Esophagus squamous epithelium (tissue), 5 donors: ENCODE results near the gene CNPY1. TPM values are rescaled to one million over a fixed set of nuclear protein-coding genes. Genes with fewer than 3 reads are reported as not detected.

Source experiments
- DNase-seq: peaks from one replicate; lab custom pipeline; 2025; lab: John Stamatoyannopoulos, UW
- H3K27ac ChIP-seq, 4 donors: fragments of 200-600 bp; sonication (generic); one replicate each; pipeline ENCODE4 v1.5.1; 2016 to 2019; ENCODE audit warnings: mild to moderate bottlenecking in 1 of 4
- H3K27me3 ChIP-seq, 4 donors: fragments of 200-600 bp; sonication (generic); 1 replicate in 3 of 4; 2 replicates in 1 of 4; pipeline versions ENCODE4 v1.5.1 to v1.6.0; 2017 to 2021; ENCODE audit warnings: antibody characterized with exemption in 1 of 4
- H3K36me3 ChIP-seq, 3 donors: fragments of 200-600 bp; sonication (generic); one replicate each; pipeline ENCODE4 v1.5.1; 2016 to 2019
- H3K4me1 ChIP-seq, 3 donors: fragments of 200-600 bp; sonication (generic); one replicate each; pipeline ENCODE4 v1.5.1; 2017 to 2019
- H3K4me3 ChIP-seq, 4 donors: fragments of 200-600 bp; sonication (generic); 1 replicate in 3 of 4; 2 replicates in 1 of 4; pipeline ENCODE4 v1.5.1; 2016 to 2019; ENCODE audit warnings: mild to moderate bottlenecking in 2 of 4, moderate library complexity in 1 of 4
- H3K9me3 ChIP-seq, 3 donors: fragments of 200-600 bp; sonication (generic); one replicate each; pipeline ENCODE4 v1.5.1; 2016 to 2019
- POLR2A ChIP-seq, 4 donors: fragments of 450-650 bp; IDR thresholded peaks; one replicate each; pipeline ENCODE4 v1.6.1; 2017; ENCODE audit warnings: antibody characterized with exemption in 4 of 4, mild to moderate bottlenecking in 4 of 4, moderate library complexity in 3 of 4
- WGBS, 2 donors: methylation state at CpG; one replicate each; pipeline ENCODE4 v1.1.5; 2018; 5-methylcytosine and 5-hydroxymethylcytosine counted together
- intact Hi-C: fragments of 100-400 bp; cut with DNase I; formaldehyde crosslinking; loops from one replicate; pipeline ENCODE4 v1.15.0; 2022
- total RNA-seq, 4 donors: library from RNA; depleted of rRNA; stranded (reverse); fragments of >200 nt; gene quantifications; one replicate each; pipeline ENCODE4 v1.1.0, GENCODE V29; 2016
- TF ChIP-seq, protein P1 (sequence below), 6 experiments: fragments of 450-650 bp in 4 of 6; fragments of 200-600 bp in 2 of 6; sonication (generic) in 2 of 6; IDR thresholded peaks; one replicate each; pipeline ENCODE4 v1.5.1; 2016 to 2019; ENCODE audit warnings: antibody characterized with exemption in 6 of 6, mild to moderate bottlenecking in 4 of 6, moderate library complexity in 4 of 6
- donor health status: DM: yes; HTN: yes; CAD: no.

CNPY1 gene
- total RNA-seq, 4 donors from 2014 or later = not detected

DNA sequence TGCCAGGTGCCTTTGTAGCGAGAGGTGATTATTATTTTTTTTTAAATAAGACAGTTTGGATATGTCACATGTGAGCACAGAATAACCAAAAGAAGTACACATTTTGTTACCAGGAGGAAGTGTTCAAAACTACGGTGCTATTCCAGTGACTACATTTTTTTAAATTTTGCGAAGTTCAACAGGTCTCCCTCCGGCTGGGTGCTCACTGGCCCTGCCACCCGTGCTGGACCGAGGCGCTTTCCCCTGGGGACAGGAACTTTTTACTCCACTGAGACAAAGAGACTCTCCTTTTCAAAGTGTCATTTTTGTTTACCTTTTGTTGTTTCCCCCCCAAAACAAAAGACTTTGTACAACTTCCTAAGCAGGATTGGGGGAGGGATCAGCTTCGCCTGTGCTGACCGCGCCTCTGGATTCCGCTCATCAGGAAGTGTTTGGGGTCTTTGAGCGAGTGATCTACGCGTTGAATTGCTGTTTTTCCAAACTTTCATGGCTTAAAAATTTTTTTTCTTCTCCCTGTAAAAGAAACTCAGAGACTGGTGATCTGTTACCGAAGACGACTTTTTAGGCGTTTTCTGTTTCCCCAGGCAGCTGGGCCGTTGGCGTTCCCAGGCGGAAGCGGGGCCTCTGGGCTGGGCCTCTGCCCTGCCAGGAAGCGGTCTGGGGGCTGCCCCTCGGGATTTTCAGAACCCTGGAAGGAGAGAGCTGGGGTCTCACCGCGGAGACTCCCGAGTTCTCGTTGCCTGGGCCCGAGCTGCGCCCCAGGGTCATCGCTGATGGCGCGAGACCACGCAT lies 81.2 kb downstream of the CNPY1 start:
- TF ChIP-seq POLR2A (IDR thresholded peaks at IDR 0.05) = no peak
- TF ChIP-seq, protein P1, sequence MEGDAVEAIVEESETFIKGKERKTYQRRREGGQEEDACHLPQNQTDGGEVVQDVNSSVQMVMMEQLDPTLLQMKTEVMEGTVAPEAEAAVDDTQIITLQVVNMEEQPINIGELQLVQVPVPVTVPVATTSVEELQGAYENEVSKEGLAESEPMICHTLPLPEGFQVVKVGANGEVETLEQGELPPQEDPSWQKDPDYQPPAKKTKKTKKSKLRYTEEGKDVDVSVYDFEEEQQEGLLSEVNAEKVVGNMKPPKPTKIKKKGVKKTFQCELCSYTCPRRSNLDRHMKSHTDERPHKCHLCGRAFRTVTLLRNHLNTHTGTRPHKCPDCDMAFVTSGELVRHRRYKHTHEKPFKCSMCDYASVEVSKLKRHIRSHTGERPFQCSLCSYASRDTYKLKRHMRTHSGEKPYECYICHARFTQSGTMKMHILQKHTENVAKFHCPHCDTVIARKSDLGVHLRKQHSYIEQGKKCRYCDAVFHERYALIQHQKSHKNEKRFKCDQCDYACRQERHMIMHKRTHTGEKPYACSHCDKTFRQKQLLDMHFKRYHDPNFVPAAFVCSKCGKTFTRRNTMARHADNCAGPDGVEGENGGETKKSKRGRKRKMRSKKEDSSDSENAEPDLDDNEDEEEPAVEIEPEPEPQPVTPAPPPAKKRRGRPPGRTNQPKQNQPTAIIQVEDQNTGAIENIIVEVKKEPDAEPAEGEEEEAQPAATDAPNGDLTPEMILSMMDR (IDR thresholded peaks at IDR 0.05) = no peak
- 20 to 30% methylated on average over 22 to 27 of the region's 33 CpGs for WGBS, 2 donors
- H3K4me1 ChIP-seq = peaks cover 12 to 29% (median 17%) of the 10 kb centered on the region in 3 donors
- no peak for DNase-seq
- no peak overlapping the region for H3K4me3 ChIP-seq
- no peaks in the 10 kb centered on the region for H3K36me3 ChIP-seq
- intact Hi-C loops = no loop called here
- H3K9me3 ChIP-seq = no peaks in the 10 kb centered on the region
- peaks cover 67 to 100% (median 79%) of the 10 kb centered on the region in 4 donors for H3K27me3 ChIP-seq
- H3K27ac ChIP-seq = no peak overlapping the region

DNA sequence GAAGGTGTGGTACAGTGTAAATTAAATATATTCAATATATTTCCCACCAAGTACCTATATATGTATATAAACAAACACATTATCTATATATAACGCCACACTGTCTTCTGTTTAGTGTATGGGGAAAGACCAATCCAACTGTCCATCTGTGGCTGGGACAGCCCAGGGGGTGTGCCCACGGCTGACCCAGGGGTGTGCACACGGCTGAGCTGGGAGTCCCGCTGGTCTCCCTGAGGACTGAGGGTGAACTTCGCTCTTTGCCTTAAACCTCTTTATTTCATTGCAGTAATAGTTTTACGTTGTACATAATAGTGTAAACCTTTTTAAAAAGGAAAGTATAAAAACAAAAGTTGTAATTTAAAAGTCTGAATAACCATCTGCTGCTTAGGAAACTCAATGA lies 82.2 kb downstream of the CNPY1 start:
- intact Hi-C loops = no loop called here
- H3K36me3 ChIP-seq = no peaks in the 10 kb centered on the region
- 14 to 15% methylated on average over 6 of the region's 6 CpGs for WGBS, 2 donors
- H3K4me1 ChIP-seq = peaks cover 12 to 34% (median 21%) of the 10 kb centered on the region in 3 donors
- DNase-seq = no peak
- H3K9me3 ChIP-seq = no peaks in the 10 kb centered on the region
- TF ChIP-seq POLR2A (IDR thresholded peaks at IDR 0.05) = no peak
- TF ChIP-seq, protein P1 (IDR thresholded peaks at IDR 0.05) = no peak
- no peak overlapping the region for H3K27ac ChIP-seq
- H3K27me3 ChIP-seq = peaks cover 72 to 100% (median 81%) of the 10 kb centered on the region in 4 donors
- H3K4me3 ChIP-seq = no peak overlapping the region

DNA sequence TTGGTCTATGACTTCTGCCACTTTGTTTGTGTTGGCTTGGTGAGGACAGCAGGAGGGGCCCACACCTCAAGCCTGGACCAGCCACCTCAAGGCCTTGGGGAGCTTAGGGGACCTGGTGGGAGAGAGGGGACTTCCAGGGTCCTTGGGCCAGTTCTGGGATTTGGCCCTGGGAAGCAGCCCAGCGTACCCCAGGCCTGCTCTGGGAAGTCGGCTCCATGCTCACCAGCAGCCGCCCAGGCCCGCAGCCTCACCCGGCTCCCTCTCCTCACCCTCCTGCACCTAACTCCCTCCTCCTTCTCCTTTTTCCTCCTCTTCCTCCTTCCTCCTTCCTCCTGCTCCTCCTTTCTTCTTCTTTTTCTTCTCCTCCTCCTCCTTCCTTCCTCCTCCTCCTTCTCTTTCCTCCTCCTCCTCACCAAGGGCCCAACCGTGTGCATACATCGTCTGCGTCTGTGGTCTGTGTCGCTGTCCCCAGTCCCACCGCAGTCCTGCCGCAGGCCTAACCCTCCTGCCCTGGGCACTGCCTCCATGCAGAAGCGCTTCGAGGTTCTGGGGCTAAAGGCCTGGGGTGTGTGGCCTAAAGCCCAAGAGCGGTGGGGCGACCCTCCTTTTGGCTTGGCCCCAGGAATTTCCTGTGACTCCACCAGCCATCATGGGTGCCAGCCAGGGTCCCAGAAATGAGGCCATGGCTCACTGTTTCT lies 83.1 kb downstream of the CNPY1 start:
- DNase-seq = no peak
- intact Hi-C loops = no loop called here
- Histone ChIP-seq H3K27me3 (peaks cover 71 to 100% (median 83%) of the 10 kb centered on the region in 4 donors), H3K4me1 (peaks cover 20 to 38% (median 25%) of the 10 kb centered on the region in 3 donors), H3K36me3 (no peaks in the 10 kb centered on the region), H3K4me3 (no peak overlapping the region), H3K9me3 (no peaks in the 10 kb centered on the region), H3K27ac (no peak overlapping the region)
- WGBS, 2 donors = 21 to 25% methylated on average over 12 to 13 of the region's 15 CpGs
- no peak for TF ChIP-seq POLR2A (IDR thresholded peaks at IDR 0.05)
- TF ChIP-seq, protein P1 (IDR thresholded peaks at IDR 0.05) = no peak

DNA sequence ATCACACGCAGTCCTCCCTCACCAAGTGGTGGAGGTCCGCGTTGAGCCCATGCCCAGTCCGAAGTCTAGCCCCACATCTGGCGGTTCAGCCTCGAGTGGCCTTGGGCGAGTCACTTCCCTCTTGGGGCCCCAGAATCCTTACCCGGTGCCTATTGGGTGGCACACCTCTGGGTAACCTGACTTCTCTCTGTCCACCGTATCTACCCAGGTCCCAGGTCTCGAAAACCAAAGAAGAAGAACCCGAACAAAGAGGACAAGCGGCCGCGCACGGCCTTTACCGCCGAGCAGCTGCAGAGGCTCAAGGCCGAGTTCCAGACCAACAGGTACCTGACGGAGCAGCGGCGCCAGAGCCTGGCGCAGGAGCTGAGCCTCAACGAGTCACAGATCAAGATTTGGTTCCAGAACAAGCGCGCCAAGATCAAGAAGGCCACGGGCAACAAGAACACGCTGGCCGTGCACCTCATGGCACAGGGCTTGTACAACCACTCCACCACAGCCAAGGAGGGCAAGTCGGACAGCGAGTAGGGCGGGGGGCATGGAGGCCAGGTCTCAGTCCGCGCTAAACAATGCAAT lies 84.1 kb downstream of the CNPY1 start:
- peaks cover 61 to 98% (median 75%) of the 10 kb centered on the region in 4 donors for H3K27me3 ChIP-seq
- TF ChIP-seq, protein P1 (IDR thresholded peaks at IDR 0.05) = no peak
- no peak for TF ChIP-seq POLR2A (IDR thresholded peaks at IDR 0.05)

More for the DNA sequence above, 84.1 kb downstream of the CNPY1 start:
- H3K4me1 ChIP-seq = peaks cover 18 to 35% (median 22%) of the 10 kb centered on the region in 3 donors
- 21 to 26% methylated on average over 14 to 16 of the region's 33 CpGs for WGBS, 2 donors
- DNase-seq = no peak
- H3K9me3 ChIP-seq = no peaks in the 10 kb centered on the region
- no peak overlapping the region for H3K27ac ChIP-seq
- no peak overlapping the region for H3K4me3 ChIP-seq
- H3K36me3 ChIP-seq = no peaks in the 10 kb centered on the region
- intact Hi-C loops = no loop called here
